NCI-H774 (cell line): ENCODE measurements around the gene IGSF5.

ENCODE experiments used
- DNase-seq: peaks from one replicate; lab custom pipeline; 2025; lab: John Stamatoyannopoulos, UW

IGSF5 gene

GRCh38 chr21:39825250-39825649 lies 80.3 kb downstream of the IGSF5 start:
- no peak for DNase-seq

- no peak for DNase-seq
Measured at GRCh38 chr21:39834543-39834942, 89.6 kb downstream of the IGSF5 start.

DNA sequence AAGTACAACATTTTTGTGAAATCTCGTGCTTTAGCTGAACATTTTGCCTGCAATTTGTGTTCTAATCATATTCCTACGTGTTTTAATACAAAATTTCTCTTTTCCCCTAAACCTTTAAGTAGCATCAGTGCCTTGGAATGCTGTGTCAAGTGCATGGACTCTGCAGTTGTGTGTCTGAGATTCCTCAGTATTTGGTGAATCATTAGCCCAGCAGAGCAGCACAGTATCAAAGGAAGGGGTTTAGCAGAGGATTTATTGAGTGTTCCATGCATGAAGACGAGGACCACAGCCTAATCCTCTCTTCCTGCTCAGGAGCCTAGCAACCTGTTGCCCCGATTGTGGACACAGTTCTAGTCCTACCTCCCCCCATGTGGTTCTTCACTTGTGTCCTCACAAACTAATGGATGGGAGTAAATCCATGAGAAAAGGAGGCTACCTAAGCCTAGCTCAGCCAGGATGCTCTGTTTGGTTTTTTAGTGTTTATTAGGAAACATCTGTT lies 92.9 kb downstream of the IGSF5 start:
- no peak for DNase-seq

DNA sequence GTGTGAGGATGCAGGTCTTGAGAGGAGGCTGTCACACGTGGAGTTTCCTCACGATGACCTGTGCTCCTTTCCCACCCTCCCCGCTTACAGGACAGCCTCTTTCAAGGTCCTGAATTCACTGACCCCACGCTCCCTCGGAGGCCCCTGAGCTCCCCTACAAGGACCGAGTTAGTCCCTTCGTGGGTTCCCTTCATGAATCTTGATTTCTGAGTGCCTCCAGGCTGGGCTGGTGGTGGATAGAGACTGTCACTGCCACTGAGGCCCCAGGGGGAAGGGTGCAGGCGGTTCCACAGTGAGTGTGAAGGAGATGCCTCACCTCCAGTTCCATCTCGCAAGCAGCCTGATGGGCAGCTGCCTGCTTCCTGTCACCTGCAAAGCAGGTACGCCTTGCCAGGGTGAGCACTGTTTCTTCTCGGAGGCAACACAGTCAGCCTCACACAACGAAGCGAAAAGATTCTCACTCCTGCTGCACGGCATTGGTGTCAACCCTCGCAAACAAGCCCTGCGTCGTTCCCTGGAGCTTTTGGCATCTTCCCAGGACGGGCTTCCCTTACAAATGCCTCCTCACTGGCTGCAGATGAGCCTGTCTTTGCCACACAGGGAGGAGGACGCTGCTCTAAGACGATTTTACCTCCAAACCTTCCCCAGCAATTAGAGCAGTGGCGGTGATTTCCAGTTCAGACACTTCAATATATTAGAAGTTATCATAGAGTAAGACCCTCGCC lies 95.6 kb downstream of the IGSF5 start:
- no peak for DNase-seq

GRCh38 chr21:39842741-39843459 lies 97.9 kb downstream of the IGSF5 start:
- DNase-seq, result no peak

DNA sequence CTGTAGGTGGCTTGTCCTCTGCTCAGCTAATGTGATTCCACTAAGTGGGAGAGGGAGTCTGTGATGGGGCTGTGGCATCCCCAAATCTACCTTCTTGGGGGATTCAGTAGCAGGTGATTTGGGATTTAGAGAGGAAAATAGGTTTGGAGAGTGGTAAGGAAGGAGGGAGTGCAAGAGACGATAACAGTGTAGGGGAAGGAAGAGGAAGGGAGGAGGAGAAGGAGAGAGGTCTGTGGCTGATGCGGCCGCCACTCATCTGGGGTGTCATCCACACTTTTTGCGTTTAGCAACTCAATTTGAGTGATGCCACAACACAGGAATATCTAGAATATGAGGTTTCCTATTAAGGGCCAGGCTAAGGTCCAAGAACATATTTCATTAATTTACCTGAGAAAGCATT lies 98.5 kb downstream of the IGSF5 start:
- no peak for DNase-seq

- DNase-seq, result no peak
Measured at GRCh38 chr21:39843916-39844315, 98.9 kb downstream of the IGSF5 start.

GRCh38 chr21:39845571-39846130 lies 100.7 kb downstream of the IGSF5 start:
- DNase-seq, result no peak

DNA sequence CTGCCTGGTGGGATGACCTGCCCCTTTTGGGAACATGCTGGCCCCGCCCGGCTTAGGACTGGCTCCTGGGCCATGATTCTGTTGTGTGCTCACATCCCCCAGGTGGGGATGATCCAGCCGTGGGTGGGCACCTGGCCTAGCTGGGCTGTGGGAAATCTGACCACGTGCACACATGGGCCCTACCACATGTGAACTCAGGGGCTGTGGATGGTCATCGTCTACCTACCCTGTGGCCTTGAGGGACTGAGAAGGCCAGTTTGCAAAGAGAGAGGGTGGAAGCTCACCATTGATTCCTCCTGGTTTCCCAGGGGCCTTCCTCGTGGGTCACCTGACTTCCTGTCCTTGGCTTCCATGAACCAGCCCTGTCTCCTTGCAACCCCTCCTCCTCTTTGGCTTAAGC lies 102.9 kb downstream of the IGSF5 start:
- DNase-seq, result no peak

GRCh38 chr21:39849014-39849655 lies 104.2 kb downstream of the IGSF5 start:
- no peak for DNase-seq

GRCh38 chr21:39850333-39850732 lies 105.3 kb downstream of the IGSF5 start:
- DNase-seq, result no peak

DNA sequence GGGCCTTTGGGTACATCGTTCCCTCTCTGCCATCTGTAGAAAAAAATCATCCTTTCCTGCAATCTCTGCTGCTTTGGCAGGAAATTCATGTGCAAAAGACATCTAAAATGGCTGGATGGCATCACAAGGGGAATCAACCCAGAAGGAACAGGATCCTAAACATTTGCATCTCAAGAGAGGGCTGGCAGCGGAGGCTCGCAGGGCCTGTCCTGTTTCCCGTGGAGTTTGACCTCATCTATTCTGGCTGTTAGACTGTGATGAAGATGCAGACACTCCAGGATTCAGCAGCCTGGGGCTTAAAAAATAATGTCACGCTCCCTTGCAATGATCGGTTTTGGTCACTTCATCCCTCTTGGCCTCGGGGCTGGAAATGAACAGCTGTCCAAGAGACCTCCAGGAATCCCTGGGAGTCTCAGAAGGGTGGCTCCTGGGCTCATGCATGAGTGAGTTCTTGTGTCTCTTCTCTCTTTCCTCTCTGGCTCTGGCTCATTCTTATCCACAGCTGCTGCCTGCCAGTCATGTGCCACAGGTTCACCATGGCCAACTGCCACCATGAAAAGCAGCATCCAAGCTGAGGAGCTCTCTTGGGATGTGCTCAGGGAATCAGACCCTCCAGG lies 106.1 kb downstream of the IGSF5 start:
- no peak for DNase-seq
